Motor neuron (in vitro differentiated cells): ENCODE measurements around the gene PPM1D. TPM values are rescaled to one million over a fixed set of nuclear protein-coding genes. Genes with fewer than 3 reads are reported as not detected.
"Not testable (repeated sequence)": the region's sequence is repeated elsewhere in the genome, so short reads cannot be mapped to it uniquely, and the experiment has no call there.

ENCODE experiments used
- ATAC-seq, 8 experiments: fragments of 200-7000 bp; cut with Tn5 transposase; replicated peaks in 6 of 8; 2 replicates each; pipeline ENCODE4 v1.8.0; 2021; ENCODE audit warnings: mild to moderate bottlenecking in 8 of 8, moderate library complexity in 8 of 8
- H3K27ac ChIP-seq, 2 donors: fragments of 250-450 bp; sonication (Bioruptor Pico); 2 replicates each; pipeline ENCODE4 v1.9.0; 2021; ENCODE audit warnings: antibody characterized with exemption in 2 of 2, mild to moderate bottlenecking in 2 of 2, moderate library complexity in 1 of 2
- H3K4me1 ChIP-seq, 2 donors: fragments of 250-450 bp; sonication (Bioruptor Pico); replicated peaks in 1 of 2; 2 replicates each; pipeline ENCODE4 v1.6.1; 2021; ENCODE audit warnings: antibody characterized with exemption in 2 of 2, mild to moderate bottlenecking in 2 of 2, moderate library complexity in 1 of 2
- H3K4me3 ChIP-seq, 5 donors: fragments of 250-450 bp; sonication (Bioruptor Pico); 2 replicates each; pipeline ENCODE4 v1.9.0; 2021; ENCODE audit warnings: antibody characterized with exemption in 5 of 5, mild to moderate bottlenecking in 5 of 5, moderate library complexity in 4 of 5
- WGBS, 10 experiments: fragments of 450-650 bp; shearing (Covaris generic); methylation state at CpG; one replicate each; pipeline ENCODE4 v1.0.0; 2022; 5-methylcytosine and 5-hydroxymethylcytosine counted together
- in situ Hi-C, 9 experiments: fragments of 400-800 bp; cut with MboI; loops; one replicate each; pipeline ENCODE4 v1.15.0; 2021; ENCODE audit warnings: low sequenced_read_pairs in 9 of 9, low pct_unique_long_range_greater_than_20kb in 2 of 9; ENCODE audit not compliant: unreplicated experiment in 9 of 9
- total RNA-seq, 8 experiments: library from RNA; unstranded; fragments of 300-600 nt; gene quantifications; 2 replicates each; pipeline versions ENCODE4 v1.2.3 to v1.2.4, GENCODE V29; 2022

PPM1D gene
- total RNA-seq, 8 experiments from 2014 or later: 7.3 to 26.1 (median 15.2) TPM

DNA sequence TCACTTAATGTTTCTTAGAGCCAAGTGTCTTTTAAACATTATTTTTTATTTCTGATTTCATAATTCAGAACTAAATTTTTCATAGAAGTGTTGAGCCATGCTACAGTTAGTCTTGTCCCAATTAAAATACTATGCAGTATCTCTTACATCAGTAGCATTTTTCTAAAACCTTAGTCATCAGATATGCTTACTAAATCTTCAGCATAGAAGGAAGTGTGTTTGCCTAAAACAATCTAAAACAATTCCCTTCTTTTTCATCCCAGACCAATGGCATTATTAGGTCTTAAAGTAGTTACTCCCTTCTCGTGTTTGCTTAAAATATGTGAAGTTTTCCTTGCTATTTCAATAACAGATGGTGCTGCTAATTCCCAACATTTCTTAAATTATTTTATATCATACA is 64.0 kb downstream of the PPM1D start:
- H3K4me1 ChIP-seq: no peaks in the 10 kb centered on the region
- in situ Hi-C loops: no loop called here
- 0 to 100% (median 73%) methylated on average over 1 of the region's 1 CpG; no CpG with 5 or more reads in 2 of the 10 experiments for WGBS, 10 experiments
- ATAC-seq: peak in 2 of 8 experiments; percentile 55 to 74
- no peak overlapping the region for H3K4me3 ChIP-seq
- no peak overlapping the region for H3K27ac ChIP-seq

- no peak overlapping the region for H3K4me3 ChIP-seq
- H3K4me1 ChIP-seq: no peaks in the 10 kb centered on the region
- in situ Hi-C loops: no loop called here
- WGBS, 10 experiments: 46 to 100% (median 97%) methylated on average over 1 to 4 of the region's 5 CpGs; no CpG with 5 or more reads in 3 of the 10 experiments
- no peak for ATAC-seq
- no peak overlapping the region for H3K27ac ChIP-seq
Measured at GRCh38 chr17:60665602-60666001, 65.6 kb downstream of the PPM1D start.

- H3K4me1 ChIP-seq, ATAC-seq, H3K4me3 ChIP-seq, in situ Hi-C loops, H3K27ac ChIP-seq: not testable (repeated sequence)
- WGBS, 10 experiments: 74 to 100% (median 95%) methylated on average over 3 to 4 of the region's 7 CpGs; no CpG with 5 or more reads in 5 of the 10 experiments
Measured at GRCh38 chr17:60668741-60669140, 68.7 kb downstream of the PPM1D start.

- 0 to 100% (median 36%) methylated on average over 1 to 2 of the region's 2 CpGs; no CpG with 5 or more reads in 2 of the 10 experiments for WGBS, 10 experiments
- Histone ChIP-seq H3K4me3 (no peak overlapping the region), H3K27ac (no peak overlapping the region), H3K4me1 (no peaks in the 10 kb centered on the region)
- ATAC-seq: no peak
- in situ Hi-C loops: no loop called here
Measured at GRCh38 chr17:60671482-60671881, 71.5 kb downstream of the PPM1D start.

GRCh38 chr17:60674637-60675036 is 74.6 kb downstream of the PPM1D start:
- H3K4me1 ChIP-seq, in situ Hi-C loops, H3K4me3 ChIP-seq, ATAC-seq, H3K27ac ChIP-seq: not testable (repeated sequence)
- 10 to 100% (median 65%) methylated on average over 2 to 6 of the region's 7 CpGs; no CpG with 5 or more reads in 1 of the 10 experiments for WGBS, 10 experiments

DNA sequence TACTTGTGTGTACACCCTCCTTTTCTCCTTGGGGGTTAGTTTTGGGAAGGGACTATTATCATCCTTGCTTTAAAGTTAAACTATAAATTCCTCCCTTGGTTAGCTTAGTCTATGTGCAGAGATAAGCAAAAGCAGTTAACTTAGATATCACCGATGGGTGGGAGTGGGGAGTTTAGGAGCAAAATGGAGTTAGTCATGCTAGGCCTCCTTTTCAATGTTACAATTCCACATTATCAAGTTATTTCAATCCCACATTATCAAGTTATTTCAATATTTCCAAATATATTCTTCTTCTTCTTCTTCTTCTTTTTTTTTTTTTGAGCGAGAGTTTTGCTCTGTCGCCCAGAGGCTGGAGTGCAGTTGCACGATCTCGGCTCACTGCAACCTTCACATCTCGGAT is 76.0 kb downstream of the PPM1D start:
- Histone ChIP-seq H3K4me1 (peaks cover 2 to 4% of the 10 kb centered on the region in 2 donors), H3K27ac (no peak overlapping the region), H3K4me3 (no peak overlapping the region)
- in situ Hi-C loops: no loop called here
- ATAC-seq: no peak
- WGBS, 10 experiments: 81 to 100% (median 96%) methylated on average over 1 to 6 of the region's 6 CpGs

DNA sequence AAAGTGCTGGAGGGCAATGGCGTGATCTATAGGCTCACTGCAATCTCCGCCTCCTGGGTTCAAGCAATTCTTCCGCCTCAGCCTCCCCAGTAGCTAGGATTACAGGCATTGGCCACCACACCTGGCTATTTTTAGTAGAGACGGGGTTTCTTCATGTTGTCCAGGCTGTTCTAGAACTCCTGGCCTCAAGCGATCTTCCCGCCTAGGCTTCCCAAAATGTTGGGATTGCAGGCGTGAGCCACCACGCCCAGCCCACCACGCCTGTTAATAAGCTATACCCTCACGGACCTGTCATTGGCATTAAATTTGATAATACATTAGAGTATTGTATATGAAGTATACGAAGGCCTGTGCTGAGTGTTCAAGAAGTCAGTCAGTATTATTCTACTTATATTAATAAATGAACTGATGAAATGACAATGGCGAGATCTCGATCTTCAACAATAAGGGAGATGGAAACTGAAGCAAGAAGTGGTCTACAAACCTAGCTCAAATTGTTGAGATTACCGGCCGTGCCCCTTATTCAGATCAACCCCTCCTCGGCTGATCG is 76.8 kb downstream of the PPM1D start:
- H3K4me1 ChIP-seq: peaks cover 2 to 4% of the 10 kb centered on the region in 2 donors
- ATAC-seq: no peak
- peak overlapping the region in 1 of 2 donors; percentile 40 for H3K27ac ChIP-seq
- in situ Hi-C loops: no loop called here
- WGBS, 10 experiments: 0 to 53% (median 13%) methylated on average over 2 to 8 of the region's 17 CpGs; no CpG with 5 or more reads in 1 of the 10 experiments
- peak overlapping the region; percentile 49 to 85 (median 57) for H3K4me3 ChIP-seq

GRCh38 chr17:60677308-60678117 is 77.5 kb downstream of the PPM1D start, which contains the start of gene BCAS3:
Gene BCAS3 (plus strand): TSS chr17:60677851.
- in situ Hi-C loops: no loop called here
- Histone ChIP-seq H3K4me3 (peak within 1 kb of the TSS; percentile 49 to 85 (median 57)), H3K27ac (peak within 1 kb of the TSS; percentile 64 to 78), H3K4me1 (peaks cover 2 to 4% of the 10 kb centered on the region in 2 donors)
- WGBS, 10 experiments: 0 to 3% (median 0%) methylated on average over 3 to 13 of the region's 51 CpGs; no CpG with 5 or more reads in 1 of the 10 experiments
- ATAC-seq: peak; percentile 90 to 96 (median 95)

DNA sequence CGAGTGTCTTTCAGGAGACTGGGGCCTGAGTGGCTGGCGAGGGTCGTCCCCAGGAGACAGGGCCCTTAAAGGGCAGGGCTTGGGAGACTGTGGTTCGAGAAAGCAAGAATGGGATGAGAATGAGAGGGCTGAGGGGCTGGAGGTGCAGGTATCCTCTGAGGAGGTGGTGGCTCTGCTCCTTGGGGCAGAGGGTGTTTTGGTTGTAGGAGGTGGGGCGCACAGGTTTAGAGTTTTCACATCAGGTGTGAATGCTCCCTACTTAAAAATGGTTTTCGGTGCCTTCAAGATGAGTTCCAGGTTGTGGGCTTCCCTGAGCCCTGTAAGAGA is 78.1 kb downstream of the PPM1D start:
- Histone ChIP-seq H3K27ac (peak overlapping the region; percentile 64 to 78), H3K4me3 (peak overlapping the region; percentile 49 to 85 (median 57)), H3K4me1 (peaks cover 2 to 4% of the 10 kb centered on the region in 2 donors)
- ATAC-seq: peak in 1 of 8 experiments; percentile 42
- in situ Hi-C loops: no loop called here
- 0 to 35% (median 11%) methylated on average over 1 to 2 of the region's 6 CpGs; no CpG with 5 or more reads in 7 of the 10 experiments for WGBS, 10 experiments

DNA sequence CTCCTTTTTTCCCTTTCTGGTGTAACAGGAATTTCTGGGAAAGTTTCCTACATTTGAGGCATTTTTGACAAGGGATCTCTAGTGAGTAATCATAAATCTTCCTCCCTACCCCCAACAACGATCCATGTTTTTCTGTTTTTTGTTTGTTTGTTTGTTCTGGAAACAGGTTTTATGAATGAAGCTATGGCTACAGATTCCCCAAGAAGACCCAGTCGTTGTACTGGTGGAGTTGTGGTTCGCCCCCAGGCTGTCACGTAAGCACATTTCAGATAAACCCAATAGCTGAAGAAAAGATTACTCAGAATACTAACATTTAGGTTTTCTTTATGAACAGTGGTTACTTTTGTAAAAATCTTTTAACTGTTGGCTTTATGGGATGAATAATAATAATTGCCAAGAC is 79.3 kb downstream of the PPM1D start:
- no peak overlapping the region for H3K27ac ChIP-seq
- H3K4me1 ChIP-seq: peaks cover 2 to 4% of the 10 kb centered on the region in 2 donors
- in situ Hi-C loops: no loop called here
- ATAC-seq: no peak
- no peak overlapping the region for H3K4me3 ChIP-seq
- WGBS, 10 experiments: 40 to 100% (median 76%) methylated on average over 2 to 4 of the region's 4 CpGs; no CpG with 5 or more reads in 1 of the 10 experiments

- ATAC-seq: no peak
- Histone ChIP-seq H3K4me1 (peaks cover 2 to 4% of the 10 kb centered on the region in 2 donors), H3K27ac (no peak overlapping the region), H3K4me3 (no peak overlapping the region)
- WGBS, 10 experiments: 96 to 100% (median 96%) methylated on average over 2 to 4 of the region's 6 CpGs; no CpG with 5 or more reads in 7 of the 10 experiments
- in situ Hi-C loops: no loop called here
Measured at GRCh38 chr17:60680754-60681153, 80.8 kb downstream of the PPM1D start.

DNA sequence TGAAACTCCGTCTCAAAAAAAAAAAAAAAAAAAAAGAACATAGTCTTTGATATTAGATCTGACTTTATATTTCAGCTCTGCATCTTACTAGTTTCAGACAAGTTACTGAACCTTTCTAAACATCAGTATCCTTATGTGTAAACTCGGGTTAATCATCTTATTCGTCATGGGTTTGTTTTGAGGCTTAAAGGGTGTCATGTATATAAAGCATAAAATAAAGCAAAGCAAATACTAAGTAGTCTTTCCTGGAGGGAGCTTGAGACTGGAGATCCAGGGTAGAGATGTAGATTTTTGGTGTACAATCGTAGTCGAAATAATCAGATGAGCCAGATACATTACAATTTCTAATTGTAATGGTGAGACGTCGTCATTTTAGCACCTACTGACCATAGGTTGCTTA is 85.4 kb downstream of the PPM1D start:
- Histone ChIP-seq H3K27ac (no peak overlapping the region), H3K4me1 (no peaks in the 10 kb centered on the region), H3K4me3 (no peak overlapping the region)
- in situ Hi-C loops: no loop called here
- 77 to 100% (median 95%) methylated on average over 2 to 6 of the region's 7 CpGs; no CpG with 5 or more reads in 2 of the 10 experiments for WGBS, 10 experiments
- ATAC-seq: no peak

- Histone ChIP-seq H3K4me1 (no peaks in the 10 kb centered on the region), H3K27ac (no peak overlapping the region), H3K4me3 (no peak overlapping the region)
- in situ Hi-C loops: no loop called here
- ATAC-seq: no peak
Measured at GRCh38 chr17:60695960-60696359, 96.0 kb downstream of the PPM1D start.
